GM04504 (cell line): ENCODE data around the gene SYNDIG1.
"Not testable (repeated sequence)": the region's sequence is repeated elsewhere in the genome, so short reads cannot be mapped to it uniquely, and the experiment has no call there.

Experiments
- DNase-seq: peaks from one replicate; pipeline ENCODE4 v3.0.0-alpha.2; 2012; ENCODE audit warnings: low read depth

The SYNDIG1 gene

GRCh38 chr20:24493661-24494459 lies 24.4 kb downstream of the SYNDIG1 start:
- no peak for DNase-seq

DNA sequence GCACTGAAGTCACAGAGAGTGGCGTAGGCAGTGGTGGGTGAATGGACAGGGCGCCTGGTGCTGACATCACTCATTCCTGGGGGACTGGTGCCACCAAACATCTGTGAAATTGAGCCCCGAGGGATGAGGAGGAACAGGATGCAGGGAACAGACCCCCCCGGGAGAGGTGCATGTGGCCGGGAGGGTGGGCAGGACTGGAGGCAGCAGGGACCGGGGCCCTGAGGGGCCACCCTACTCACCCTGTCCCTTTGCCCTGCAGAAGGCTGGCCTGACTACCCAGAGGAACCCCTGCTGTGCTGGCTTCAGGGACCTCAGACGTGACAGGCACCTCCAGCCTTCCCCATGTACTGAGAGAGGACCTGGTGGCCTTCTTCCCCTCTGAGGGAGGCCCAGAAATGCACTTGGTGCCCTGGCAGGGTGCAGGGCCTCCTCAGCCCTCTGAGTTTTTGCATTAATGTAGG lies 25.1 kb downstream of the SYNDIG1 start:
- DNase-seq = no peak

DNA sequence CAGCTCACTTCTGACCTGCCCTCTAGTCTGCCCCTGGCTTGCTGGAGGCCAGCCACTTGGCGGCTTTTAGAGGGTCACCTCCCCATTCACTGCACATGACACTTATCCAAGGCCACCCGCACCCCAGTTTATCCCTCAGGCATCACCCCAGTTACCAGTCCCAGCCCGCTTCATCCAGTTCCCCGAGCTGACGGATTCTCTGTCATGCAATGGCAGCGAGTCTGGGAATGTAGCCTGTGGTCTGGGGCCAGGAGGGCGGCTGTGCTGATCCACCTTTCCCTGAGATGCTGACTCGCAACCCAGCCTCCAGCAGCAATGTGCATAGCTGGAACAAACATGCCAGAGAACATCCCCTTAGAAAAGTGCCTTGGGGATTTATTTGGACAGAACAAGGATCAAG lies 25.8 kb downstream of the SYNDIG1 start:
- no peak for DNase-seq

GRCh38 chr20:24497851-24498250 lies 28.4 kb downstream of the SYNDIG1 start:
- no peak for DNase-seq

DNA sequence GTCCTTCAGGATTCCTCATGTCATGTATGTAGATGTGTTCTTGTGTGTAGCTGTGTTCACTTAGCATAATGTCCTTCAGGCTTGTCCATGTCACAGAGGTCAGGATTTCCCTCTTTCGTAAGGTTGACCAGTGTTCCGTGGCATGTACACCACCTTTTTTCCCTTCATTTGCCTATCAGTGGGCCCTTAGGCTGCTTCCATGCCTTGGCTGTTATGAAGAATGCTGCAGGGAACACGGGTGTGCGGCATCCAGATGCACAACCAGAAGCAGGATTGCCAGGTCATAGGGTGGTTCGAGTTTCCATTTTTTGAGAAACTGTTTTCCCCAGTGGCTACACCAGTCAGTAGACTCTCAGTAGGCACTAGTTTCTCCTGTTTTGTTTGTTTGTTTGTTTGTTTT lies 29.2 kb downstream of the SYNDIG1 start:
- no peak for DNase-seq

DNA sequence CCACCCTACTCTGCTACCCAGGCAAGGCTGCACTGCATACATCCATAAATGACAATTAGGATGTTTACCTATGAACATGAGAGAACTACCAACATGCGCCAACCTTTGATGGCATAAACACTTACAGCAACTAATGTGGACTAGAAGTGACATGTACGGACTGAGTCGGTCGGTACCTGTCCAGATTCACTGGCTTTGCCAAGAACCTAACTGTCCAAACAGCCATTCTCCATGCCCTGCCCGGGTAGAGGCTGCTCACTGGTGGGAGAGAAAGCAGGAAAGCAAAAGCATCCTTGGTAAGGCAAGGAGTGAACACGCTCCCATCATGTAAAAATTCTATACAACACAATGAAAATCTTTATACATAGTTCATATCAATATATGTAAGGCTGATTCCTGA lies 30.0 kb downstream of the SYNDIG1 start:
- DNase-seq = no peak

DNA sequence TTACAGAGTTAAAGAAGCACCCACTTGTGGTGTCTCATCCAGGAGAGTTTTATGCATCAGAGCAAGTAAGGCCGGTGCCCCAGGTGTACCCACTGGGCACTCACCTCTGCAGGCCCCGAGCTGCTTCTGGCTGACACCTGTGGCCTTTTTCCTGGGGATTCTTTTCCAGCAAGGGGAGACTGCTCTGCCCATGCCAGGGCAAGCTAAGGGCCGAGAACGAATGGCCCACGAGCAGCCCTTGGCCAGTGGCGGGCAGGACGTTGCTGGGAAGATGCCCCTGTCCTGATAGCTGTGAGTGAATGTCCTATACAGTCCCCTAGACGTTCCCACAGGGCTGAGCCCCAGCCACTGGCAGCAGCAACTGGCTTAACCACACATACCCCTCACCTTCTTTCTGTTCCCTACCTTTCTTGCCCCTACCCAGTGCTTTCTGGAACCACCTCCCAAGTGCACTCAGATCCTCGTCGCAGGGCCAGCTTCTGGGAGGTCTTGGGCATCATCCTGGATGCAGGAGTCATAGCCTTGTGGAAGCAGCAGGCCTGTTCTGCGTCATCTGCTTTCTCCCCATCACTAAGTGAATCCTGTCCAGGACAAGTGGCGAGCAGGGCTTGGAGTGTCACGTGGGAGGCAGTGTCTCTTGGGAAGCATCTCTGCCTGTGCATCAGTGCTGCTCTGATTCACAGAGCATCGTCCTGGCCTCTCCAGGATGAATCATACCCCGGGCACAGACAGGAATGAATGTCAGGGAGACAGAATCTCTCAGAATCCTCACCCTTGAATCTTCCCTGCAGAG lies 32.5 kb downstream of the SYNDIG1 start:
- peak; percentile 29 for DNase-seq

DNA sequence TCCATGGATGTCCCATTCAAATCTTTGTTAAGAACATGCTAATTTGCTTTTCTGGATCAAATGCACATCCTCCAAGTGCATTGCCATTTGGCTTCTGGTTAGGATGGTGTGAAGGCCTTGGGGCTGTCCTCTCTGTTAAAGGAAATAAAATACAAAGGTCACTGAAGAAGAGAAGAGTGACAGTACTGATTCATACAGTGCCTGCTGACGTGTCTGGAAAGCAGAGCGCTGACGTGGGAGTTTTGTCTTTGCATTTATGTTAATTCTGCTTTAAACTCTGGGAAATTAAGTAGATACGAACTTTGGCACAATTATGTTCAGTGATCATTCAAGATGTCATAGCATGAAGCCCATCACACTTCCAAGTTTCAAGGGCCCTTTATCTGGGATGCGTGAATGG lies 33.2 kb downstream of the SYNDIG1 start:
- DNase-seq = no peak

DNA sequence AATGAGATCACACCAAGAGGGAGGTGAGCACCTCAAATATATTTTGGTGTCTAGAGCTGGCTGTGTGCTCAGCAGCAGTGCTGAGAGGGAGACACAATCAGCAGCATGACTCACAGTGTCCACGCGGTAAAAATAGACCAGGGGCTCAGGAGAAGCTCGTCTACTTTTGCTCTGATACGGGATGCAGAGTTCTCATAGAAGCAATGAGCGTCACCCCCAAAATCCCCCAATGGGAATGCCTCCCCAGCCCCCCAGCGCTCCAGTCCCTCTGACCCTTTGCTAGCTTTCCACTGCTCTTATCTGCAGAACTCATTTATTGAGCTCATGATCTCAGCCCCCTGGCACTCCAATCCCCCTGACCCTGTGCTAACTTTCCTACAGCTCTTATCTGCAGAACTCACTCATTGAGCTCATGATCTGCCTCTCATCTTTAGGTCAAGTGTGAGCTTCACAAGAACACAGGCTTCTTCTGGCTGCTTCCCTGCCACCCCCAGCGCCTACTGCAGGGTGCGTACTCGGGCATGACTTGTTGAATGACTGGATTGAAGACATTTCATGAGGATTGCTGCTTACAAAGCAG lies 34.0 kb downstream of the SYNDIG1 start:
- no peak for DNase-seq

- no peak for DNase-seq
These were observed 35.2 kb downstream of the SYNDIG1 start for GRCh38 chr20:24504331-24505285.

- DNase-seq = no peak
These were observed 36.7 kb downstream of the SYNDIG1 start for GRCh38 chr20:24506146-24506545.

DNA sequence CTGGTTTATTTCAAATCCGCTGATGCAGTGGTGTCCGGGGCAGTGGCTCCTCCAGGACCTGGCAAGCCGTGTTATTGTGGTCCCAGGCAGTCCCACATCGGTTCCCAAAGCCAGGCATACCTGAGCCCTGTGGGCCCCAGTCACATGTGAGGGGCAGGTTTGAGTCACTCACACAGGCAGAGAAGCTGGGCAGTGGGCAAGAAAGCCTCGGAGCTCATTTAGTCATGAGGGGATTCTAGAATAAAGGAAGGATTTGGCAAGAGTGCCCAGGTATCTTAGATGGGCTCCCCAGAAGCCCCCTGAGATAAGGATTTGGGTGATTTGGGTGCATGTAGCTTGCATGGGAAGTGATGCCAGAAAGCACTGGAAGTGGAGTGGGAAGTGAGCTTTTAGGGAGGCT lies 37.3 kb downstream of the SYNDIG1 start:
- DNase-seq = no peak

DNA sequence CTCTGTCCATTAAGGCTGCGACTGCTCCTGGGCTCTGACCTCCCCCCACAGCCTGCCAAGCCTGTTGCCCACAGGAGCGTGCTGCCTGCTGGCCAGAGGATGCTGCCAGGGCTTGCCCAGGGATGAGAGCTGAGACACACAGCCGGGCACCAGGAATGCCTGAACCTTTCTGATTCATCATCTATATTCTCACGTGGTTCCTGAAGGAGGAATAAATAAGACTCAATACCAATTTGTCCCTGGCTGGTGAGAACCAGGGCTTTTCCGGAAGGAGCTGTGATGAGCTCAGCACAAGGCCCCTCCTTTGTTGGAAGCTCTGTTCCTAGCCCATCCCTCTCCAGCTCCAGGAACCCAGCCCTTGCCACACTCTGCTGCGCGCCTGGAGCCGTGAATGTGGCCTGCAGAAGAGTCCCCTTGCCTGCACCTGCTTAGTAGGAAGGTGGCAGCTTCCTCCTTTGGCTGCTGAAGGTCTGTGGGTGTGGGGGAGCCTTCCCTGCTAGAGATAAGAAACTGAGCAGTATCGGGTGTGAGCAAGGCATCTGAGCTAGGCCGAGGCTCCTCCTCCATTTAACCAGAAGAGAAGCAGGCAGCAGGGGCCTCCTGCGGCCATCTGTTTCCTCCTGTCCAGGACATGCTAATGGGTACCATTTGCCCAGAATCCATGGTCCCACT lies 37.9 kb downstream of the SYNDIG1 start:
- DNase-seq = no peak

GRCh38 chr20:24512441-24512840 lies 43.0 kb downstream of the SYNDIG1 start:
- DNase-seq = not testable (repeated sequence)

DNA sequence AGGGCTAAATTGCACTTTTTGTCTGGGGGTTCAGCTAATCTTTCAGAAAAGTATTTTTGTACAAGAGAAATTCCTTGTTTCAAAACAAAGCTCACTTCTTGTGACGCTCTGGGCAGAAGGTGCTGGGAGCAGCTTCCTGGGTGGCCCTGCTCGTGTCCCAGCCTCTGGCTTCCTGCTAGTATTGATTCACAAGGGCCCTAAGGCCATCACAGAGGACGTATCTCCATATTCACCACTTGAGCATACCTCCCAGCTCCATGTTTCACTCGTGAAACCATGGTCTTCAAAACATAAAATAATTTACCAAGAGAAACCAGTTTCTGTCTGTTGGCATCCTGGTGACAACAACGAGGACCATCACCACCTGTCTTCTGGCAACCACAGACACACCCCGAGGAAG lies 49.1 kb downstream of the SYNDIG1 start:
- no peak for DNase-seq

DNA sequence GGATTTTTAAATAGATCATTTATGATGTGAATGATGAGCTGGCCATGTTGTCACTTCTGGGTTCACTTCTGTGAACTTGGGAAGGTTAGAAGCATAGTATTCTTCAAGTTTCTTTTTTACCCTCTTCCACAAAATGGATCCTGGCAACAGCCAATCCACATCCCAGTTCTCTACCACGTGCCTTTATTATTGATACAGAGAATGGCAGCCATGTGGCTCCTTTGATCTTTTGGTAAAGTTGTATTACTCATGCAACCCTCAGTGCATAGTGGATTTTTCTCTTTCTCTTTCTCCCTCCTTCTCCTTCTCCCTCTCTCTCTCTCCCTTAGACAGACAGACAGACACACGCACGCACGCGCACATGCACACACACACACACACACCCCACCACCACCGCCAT lies 50.0 kb downstream of the SYNDIG1 start:
- no peak for DNase-seq

GRCh38 chr20:24521032-24521431 lies 51.6 kb downstream of the SYNDIG1 start:
- DNase-seq = no peak

GRCh38 chr20:24522452-24523330 lies 53.3 kb downstream of the SYNDIG1 start:
- no peak for DNase-seq

GRCh38 chr20:24523661-24524060 lies 54.2 kb downstream of the SYNDIG1 start:
- DNase-seq = no peak
